HPDE6-E6E7 (cell line): ENCODE measurements around the gene PLEKHG2.
"Not testable (repeated sequence)": the region's sequence is repeated elsewhere in the genome, so short reads cannot be mapped to it uniquely, and the experiment has no call there.

Experiments
- DNase-seq: peaks from one replicate; pipeline ENCODE4 v3.0.0; 2011; ENCODE audit warnings: missing footprints; ENCODE audit errors: extremely low spot score

The PLEKHG2 gene

GRCh38 chr19:39445196-39446111 is 33.0 kb downstream of the PLEKHG2 start, which contains the start of gene SUPT5H:
SUPT5H (plus strand) TSS chr19:39445582; CDS start chr19:39445891, 309 bp downstream.
- peak; percentile 99 for DNase-seq

- DNase-seq, result no peak
These were observed 34.1 kb downstream of the PLEKHG2 start for GRCh38 chr19:39446365-39447084.

- peak; percentile 40 for DNase-seq
These were observed 35.8 kb downstream of the PLEKHG2 start for GRCh38 chr19:39448271-39448670.

GRCh38 chr19:39449116-39449797 is 36.8 kb downstream of the PLEKHG2 start:
- no peak for DNase-seq

- DNase-seq, result not testable (repeated sequence)
These were observed 38.8 kb downstream of the PLEKHG2 start for GRCh38 chr19:39451257-39451656.

GRCh38 chr19:39463403-39463802 is 50.9 kb downstream of the PLEKHG2 start:
- DNase-seq, result no peak

- DNase-seq, result no peak
These were observed 53.7 kb downstream of the PLEKHG2 start for GRCh38 chr19:39465956-39466747.

GRCh38 chr19:39467941-39468340 is 55.5 kb downstream of the PLEKHG2 start:
- DNase-seq, result no peak

GRCh38 chr19:39469036-39469435 is 56.6 kb downstream of the PLEKHG2 start:
- no peak for DNase-seq

GRCh38 chr19:39469567-39469966 is 57.1 kb downstream of the PLEKHG2 start:
- no peak for DNase-seq

- DNase-seq, result no peak
These were observed 58.4 kb downstream of the PLEKHG2 start for GRCh38 chr19:39470724-39471339.

GRCh38 chr19:39471756-39472536 is 59.5 kb downstream of the PLEKHG2 start:
- no peak for DNase-seq

GRCh38 chr19:39472746-39473442 is 60.4 kb downstream of the PLEKHG2 start:
- DNase-seq, result no peak

- no peak for DNase-seq
These were observed 61.0 kb downstream of the PLEKHG2 start for GRCh38 chr19:39473443-39473960.

GRCh38 chr19:39474139-39474620 is 61.7 kb downstream of the PLEKHG2 start:
- no peak for DNase-seq

- no peak for DNase-seq
These were observed 63.3 kb downstream of the PLEKHG2 start for GRCh38 chr19:39475748-39476147.
